DND-41 (cell line): ENCODE results near the gene RUNX2.

ENCODE experiments used
- ATAC-seq: fragments of 200-7000 bp; cut with Tn5 transposase; 3 replicates; pipeline ENCODE4 v1.9.1; 2021; ENCODE audit warnings: low read depth; ENCODE audit not compliant: insufficient read depth
- DNase-seq: peaks from one replicate; pipeline ENCODE4 v3.0.0-alpha.2; 2020
- H2AFZ ChIP-seq: 2 replicates; pipeline ENCODE4 v1.6.0; 2012; ENCODE audit warnings: low read depth, low read length
- H3K27ac ChIP-seq: 2 replicates; pipeline ENCODE4 v1.5.1; 2012; ENCODE audit warnings: low read length, inconsistent platforms
- H3K27me3 ChIP-seq: fragments of 200-600 bp; sonication (generic); 2 replicates; pipeline ENCODE4 v1.6.0; 2012; ENCODE audit warnings: low read length, mild to moderate bottlenecking, inconsistent platforms; ENCODE audit not compliant: insufficient read depth, poor library complexity
- H3K36me3 ChIP-seq: 2 replicates; pipeline ENCODE4 v1.5.1; 2012; ENCODE audit warnings: low read length, inconsistent platforms; ENCODE audit not compliant: insufficient read depth
- H3K4me1 ChIP-seq: 2 replicates; pipeline ENCODE4 v1.5.1; 2012; ENCODE audit warnings: mild to moderate bottlenecking, low read length; ENCODE audit not compliant: insufficient read depth
- H3K4me2 ChIP-seq: 2 replicates; pipeline ENCODE4 v1.6.0; 2012; ENCODE audit warnings: mild to moderate bottlenecking, moderate library complexity, low read length, inconsistent platforms; ENCODE audit not compliant: insufficient read depth
- H3K4me3 ChIP-seq, 2 experiments: fragments of 200-600 bp in 1 of 2; shearing (Covaris generic) in 1 of 2; 2 replicates each; pipeline ENCODE4 v1.5.1; 2012 to 2016; ENCODE audit warnings: inconsistent platforms in 2 of 2, low read length in 2 of 2, mild to moderate bottlenecking in 2 of 2, low read depth in 1 of 2, moderate library complexity in 1 of 2
- H3K79me2 ChIP-seq: 2 replicates; pipeline ENCODE4 v1.6.0; 2012; ENCODE audit warnings: low read length, inconsistent platforms; ENCODE audit not compliant: insufficient read depth
- H3K9ac ChIP-seq: 2 replicates; pipeline ENCODE4 v1.6.0; 2012; ENCODE audit warnings: low read depth, mild to moderate bottlenecking, inconsistent platforms, low read length, moderate library complexity
- H3K9me3 ChIP-seq: 2 replicates; pipeline ENCODE4 v1.5.1; 2012; ENCODE audit warnings: low read length, moderate library complexity, mild to moderate bottlenecking, inconsistent platforms; ENCODE audit not compliant: insufficient read depth, severe bottlenecking
- H4K20me1 ChIP-seq: 2 replicates; pipeline ENCODE4 v1.6.0; 2012; ENCODE audit warnings: low read length; ENCODE audit not compliant: insufficient read depth
- EZH2 ChIP-seq: IDR thresholded peaks from 3 replicates; pipeline ENCODE4 v1.6.1; 2012; ENCODE audit warnings: borderline replicate concordance, low read depth, mild to moderate bottlenecking, moderate library complexity, low read length, inconsistent platforms; ENCODE audit not compliant: severe bottlenecking
- TF ChIP-seq, protein P1 (sequence below): IDR thresholded peaks from 2 replicates; pipeline ENCODE4 v1.5.1; 2012; ENCODE audit warnings: borderline replicate concordance, low read length, moderate library complexity, mild to moderate bottlenecking; ENCODE audit not compliant: poor library complexity, severe bottlenecking; ENCODE audit errors: extremely low read depth

The RUNX2 gene

DNA sequence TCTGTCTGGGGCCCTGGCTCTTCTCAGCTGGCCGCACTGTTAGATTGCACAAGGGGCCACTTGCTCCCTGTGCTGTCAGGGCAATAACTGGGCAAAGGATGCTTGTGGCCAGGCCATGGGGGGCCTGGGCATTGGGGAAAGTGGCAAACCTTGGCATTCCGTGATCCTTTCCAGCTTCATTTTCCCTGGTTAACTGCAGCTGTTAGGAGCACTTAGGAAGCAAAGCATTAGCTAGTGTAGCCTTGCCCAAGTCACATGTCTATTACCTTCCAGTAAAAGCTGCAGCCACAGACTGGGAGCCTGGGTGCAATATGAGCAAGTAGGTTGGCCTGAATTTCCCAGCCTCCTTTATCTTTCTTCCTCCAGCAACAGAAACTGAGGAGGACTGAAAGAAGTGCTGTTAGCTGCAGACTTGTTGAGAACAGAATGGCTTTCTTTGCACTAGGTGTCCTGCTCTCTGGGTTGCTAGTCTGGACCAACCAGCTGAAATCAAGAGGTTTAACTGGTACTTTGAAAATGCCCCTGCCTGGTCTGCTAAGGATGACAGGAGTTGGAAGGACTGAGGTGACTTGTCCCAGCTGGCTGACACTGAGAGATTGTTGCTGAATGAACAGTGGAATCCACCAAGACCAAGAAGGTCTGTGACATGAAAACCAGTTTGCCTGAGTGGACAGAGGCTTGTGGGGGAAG, 361.9 kb downstream of the RUNX2 start:
- H3K4me1 ChIP-seq: no peaks in the 10 kb centered on the region
- H2AFZ ChIP-seq: no peak overlapping the region

DNA sequence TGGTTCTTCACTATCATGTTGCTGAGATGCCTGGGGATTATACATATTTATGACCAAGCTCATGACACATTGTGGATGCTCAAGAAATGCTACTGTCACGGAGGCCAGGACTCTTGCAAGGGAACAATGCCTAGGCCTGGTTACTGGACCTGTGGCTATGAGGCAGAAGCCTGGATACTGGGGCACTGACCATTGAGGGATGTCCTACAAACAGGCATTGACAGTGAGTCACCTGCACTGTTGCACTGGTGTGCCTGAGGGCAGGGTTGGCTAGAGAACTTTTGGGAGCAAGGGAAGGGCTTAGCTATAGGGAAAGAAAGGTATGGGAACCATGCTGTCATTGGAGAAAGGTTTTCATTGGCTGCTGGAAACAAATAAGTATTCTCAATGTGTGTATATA, 362.7 kb downstream of the RUNX2 start:
- TF ChIP-seq, protein P1, sequence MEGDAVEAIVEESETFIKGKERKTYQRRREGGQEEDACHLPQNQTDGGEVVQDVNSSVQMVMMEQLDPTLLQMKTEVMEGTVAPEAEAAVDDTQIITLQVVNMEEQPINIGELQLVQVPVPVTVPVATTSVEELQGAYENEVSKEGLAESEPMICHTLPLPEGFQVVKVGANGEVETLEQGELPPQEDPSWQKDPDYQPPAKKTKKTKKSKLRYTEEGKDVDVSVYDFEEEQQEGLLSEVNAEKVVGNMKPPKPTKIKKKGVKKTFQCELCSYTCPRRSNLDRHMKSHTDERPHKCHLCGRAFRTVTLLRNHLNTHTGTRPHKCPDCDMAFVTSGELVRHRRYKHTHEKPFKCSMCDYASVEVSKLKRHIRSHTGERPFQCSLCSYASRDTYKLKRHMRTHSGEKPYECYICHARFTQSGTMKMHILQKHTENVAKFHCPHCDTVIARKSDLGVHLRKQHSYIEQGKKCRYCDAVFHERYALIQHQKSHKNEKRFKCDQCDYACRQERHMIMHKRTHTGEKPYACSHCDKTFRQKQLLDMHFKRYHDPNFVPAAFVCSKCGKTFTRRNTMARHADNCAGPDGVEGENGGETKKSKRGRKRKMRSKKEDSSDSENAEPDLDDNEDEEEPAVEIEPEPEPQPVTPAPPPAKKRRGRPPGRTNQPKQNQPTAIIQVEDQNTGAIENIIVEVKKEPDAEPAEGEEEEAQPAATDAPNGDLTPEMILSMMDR: no peak
- TF ChIP-seq EZH2: no peak
- H3K27me3 ChIP-seq: no peaks in the 10 kb centered on the region
- H4K20me1 ChIP-seq: no peaks in the 10 kb centered on the region
- no peaks in the 10 kb centered on the region for H3K79me2 ChIP-seq
- H3K9me3 ChIP-seq: no peaks in the 10 kb centered on the region
- ATAC-seq (no peak), DNase-seq (no peak)
- no peak overlapping the region for H2AFZ ChIP-seq
- H3K36me3 ChIP-seq: no peaks in the 10 kb centered on the region
- H3K4me2 ChIP-seq: no peak overlapping the region
- H3K27ac ChIP-seq: no peak overlapping the region
- H3K4me3 ChIP-seq: no peak overlapping the region
- no peak overlapping the region for H3K9ac ChIP-seq
- no peaks in the 10 kb centered on the region for H3K4me1 ChIP-seq

More for the DNA sequence above, 361.9 kb downstream of the RUNX2 start:
- TF ChIP-seq EZH2: no peak
- TF ChIP-seq, protein P1: no peak
- Histone ChIP-seq H4K20me1 (no peaks in the 10 kb centered on the region), H3K27me3 (no peaks in the 10 kb centered on the region), H3K79me2 (no peaks in the 10 kb centered on the region), H3K4me2 (no peak overlapping the region), H3K36me3 (no peaks in the 10 kb centered on the region), H3K4me3 (no peak overlapping the region), H3K27ac (no peak overlapping the region), H3K9me3 (no peaks in the 10 kb centered on the region), H3K9ac (no peak overlapping the region)
- ATAC-seq (no peak), DNase-seq (no peak)

DNA sequence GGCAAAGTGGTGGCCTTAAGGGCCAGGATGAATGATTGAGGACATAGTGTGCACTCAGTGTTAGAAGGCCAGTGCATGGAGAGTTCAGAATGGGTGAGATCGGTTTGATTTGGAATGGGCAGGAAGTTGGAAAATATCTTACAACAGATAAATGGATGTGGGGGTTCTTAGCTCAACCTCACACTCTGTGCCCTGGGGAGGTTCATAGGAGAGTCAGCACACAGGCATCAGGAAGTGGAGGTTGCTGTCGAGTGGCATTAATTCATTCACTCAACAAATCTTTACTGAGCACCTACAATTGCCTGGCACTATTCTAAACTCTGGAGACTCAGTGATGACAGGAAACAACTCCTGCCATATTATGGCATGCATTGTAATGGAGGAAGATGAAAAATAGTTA, 363.3 kb downstream of the RUNX2 start:
- H3K36me3 ChIP-seq: no peaks in the 10 kb centered on the region
- no peaks in the 10 kb centered on the region for H3K4me1 ChIP-seq
- no peak for TF ChIP-seq EZH2
- TF ChIP-seq, protein P1: no peak
- no peak overlapping the region for H3K4me2 ChIP-seq
- H3K27ac ChIP-seq: no peak overlapping the region
- no peaks in the 10 kb centered on the region for H3K79me2 ChIP-seq
- no peak overlapping the region for H3K9ac ChIP-seq
- no peak for ATAC-seq
- no peak overlapping the region for H2AFZ ChIP-seq
- H3K27me3 ChIP-seq: no peaks in the 10 kb centered on the region
- H3K4me3 ChIP-seq: no peak overlapping the region
- DNase-seq: no peak
- no peaks in the 10 kb centered on the region for H3K9me3 ChIP-seq
- no peaks in the 10 kb centered on the region for H4K20me1 ChIP-seq
